ENCODE results near the gene ACHE. TPM values are rescaled to one million over a fixed set of nuclear protein-coding genes. Genes with fewer than 3 reads are reported as not detected.
A peak's percentile ranks its signal among the peaks of the same experiment; 100 is the strongest.

ACHE gene
- total RNA-seq, 1 experiment from 2014 or later: 7.0 TPM

GRCh38 chr7:100881136-100881535, 14.6 kb downstream of the ACHE start:
- Histone ChIP-seq H3K18ac (ENCODE audit: insufficient read length, low read depth, low read length) (no peak overlapping the region), H3K4me2 (ENCODE audit: insufficient read depth, insufficient read length, low read length) (no peak overlapping the region), H3K23ac (ENCODE audit: insufficient read length, low read depth, low read length) (no peak overlapping the region), H4K8ac (replicated peaks; ENCODE audit: insufficient read length, low read depth, low read length) (no peak overlapping the region), H2AK5ac (ENCODE audit: insufficient read length, low read length) (no peak overlapping the region), H3K14ac (ENCODE audit: insufficient read depth, low read length) (no peak overlapping the region), H4K20me1 (ENCODE audit: control insufficient read depth, insufficient read depth, insufficient read length) (no peaks in the 10 kb centered on the region), H3K79me2 (ENCODE audit: insufficient read depth, low read length) (peaks cover 28% of the 10 kb centered on the region; the same call in 1 of the 2 replicates), H2BK12ac (ENCODE audit: insufficient read length, low read depth, low read length) (no peak overlapping the region), H3K9ac (ENCODE audit: extremely low read depth, insufficient read length, low read length) (no peak overlapping the region), H3K56ac (ENCODE audit: insufficient read length, low read depth, low read length) (no peak overlapping the region), H3K79me1 (ENCODE audit: insufficient read depth, low read depth, low read length, poor library complexity, severe bottlenecking) (peaks cover 6% of the 10 kb centered on the region), H3K27me3 (ENCODE audit: insufficient read depth, low read length) (no peaks in the 10 kb centered on the region), H2AFZ (ENCODE audit: low read length) (no peak overlapping the region), H2BK5ac (ENCODE audit: insufficient read length, low read length) (no peak overlapping the region), H3K4me1 (ENCODE audit: insufficient read depth, low read length) (no peaks in the 10 kb centered on the region; the same call in 1 of the 2 replicates), H3K9me3 (ENCODE audit: control insufficient read depth, low read depth, low read length) (no peaks in the 10 kb centered on the region), H4K91ac (ENCODE audit: insufficient read length, low read depth, low read length) (no peak overlapping the region), H3K23me2 (ENCODE audit: insufficient read length, low read depth, low read length, poor library complexity, severe bottlenecking) (no peaks in the 10 kb centered on the region), H4K5ac (ENCODE audit: insufficient read length, low read depth, low read length) (no peak overlapping the region), H2BK20ac (ENCODE audit: low read depth, low read length, poor library complexity, severe bottlenecking) (no peak overlapping the region), H3T11ph (ENCODE audit: low read length) (no peak overlapping the region), H3K27ac (ENCODE audit: insufficient read length, low read depth, low read length) (no peak overlapping the region), H3K4ac (ENCODE audit: low read depth, low read length) (no peak overlapping the region), H2BK120ac (ENCODE audit: low read depth, low read length, poor library complexity, severe bottlenecking) (no peak overlapping the region), H2BK15ac (ENCODE audit: low read depth, low read length) (no peak overlapping the region)
- H3K4me3 Mint-ChIP-seq: no peak overlapping the region; a peak in 1 of 5 replicates
- peak overlapping the region in 1 of 3 experiments; percentile 75; a peak in 3 of 7 replicates for H3K27ac Mint-ChIP-seq
- H3K27me3 Mint-ChIP-seq (ENCODE audit: low read depth): no peaks in the 10 kb centered on the region; the same call in 1 of the 2 replicates
- TF ChIP-seq CTCF (conservative IDR thresholded peaks at IDR 0.05): no peak
- DNase-seq: no peak
- H3K9me3 Mint-ChIP-seq: no peaks in the 10 kb centered on the region
- WGBS (ENCODE audit: extremely low coverage, insufficient read length, low lambda C conversion rate): no CpG with 5 or more reads among the region's 20 CpGs
- peaks cover 78 to 96% (median 94%) of the 10 kb centered on the region in 3 experiments for H3K36me3 Mint-ChIP-seq (ENCODE audit: insufficient read depth in 1 of 3, low read depth in 3 of 3)
- peaks cover 21 to 37% of the 10 kb centered on the region in 2 experiments for H3K4me1 Mint-ChIP-seq

Data from H9 (cell line).